Omental fat pad (tissue), 4 donors: ENCODE results near the gene IMPDH1. TPM values are rescaled to one million over a fixed set of nuclear protein-coding genes. Genes with fewer than 3 reads are reported as not detected.

Experiments
- ATAC-seq: fragments of 150-250 bp; one replicate; pipeline ENCODE4 v1.9.1; 2016; ENCODE audit warnings: mild to moderate bottlenecking, moderate library complexity; ENCODE audit not compliant: low FRiP score
- DNase-seq: peaks from one replicate; pipeline ENCODE4 v3.0.0-alpha.2; 2019; ENCODE audit warnings: low spot score
- total RNA-seq, 4 donors: library from RNA; depleted of rRNA; stranded (reverse); fragments of >200 nt; gene quantifications; one replicate each; pipeline ENCODE4 v1.1.0, GENCODE V29; 2016
- TF ChIP-seq, protein P1 (sequence below), 3 donors: fragments of 450-650 bp; IDR thresholded peaks; one replicate each; pipeline ENCODE4 v1.5.1; 2016 to 2017; ENCODE audit warnings: antibody characterized with exemption in 3 of 3, mild to moderate bottlenecking in 3 of 3, moderate library complexity in 2 of 3

Gene IMPDH1
- total RNA-seq, 4 donors from 2014 or later: 72.8 to 198 (median 109) TPM

DNA sequence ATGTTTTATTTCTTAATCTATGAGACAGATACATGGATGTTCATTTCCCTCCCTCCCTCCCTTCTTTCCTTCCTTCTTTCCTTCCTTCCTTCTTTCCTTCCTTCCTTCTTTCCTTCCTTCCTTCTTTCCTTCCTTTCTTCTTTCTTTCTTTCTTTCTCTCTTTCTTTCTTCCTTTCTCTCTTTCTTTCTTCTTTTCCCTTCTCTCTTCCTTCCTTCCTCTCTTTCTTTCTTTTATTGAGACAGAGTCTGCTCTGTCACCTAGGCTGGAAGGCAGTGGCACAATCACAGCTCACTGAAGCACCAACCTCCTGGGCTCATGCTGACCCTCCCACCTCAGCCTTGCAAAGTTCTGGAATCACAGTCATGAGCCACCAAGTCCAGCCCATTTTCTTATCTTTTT, 42.8 kb downstream of the IMPDH1 start:
- ATAC-seq (no peak), DNase-seq (no peak)
- TF ChIP-seq, protein P1, sequence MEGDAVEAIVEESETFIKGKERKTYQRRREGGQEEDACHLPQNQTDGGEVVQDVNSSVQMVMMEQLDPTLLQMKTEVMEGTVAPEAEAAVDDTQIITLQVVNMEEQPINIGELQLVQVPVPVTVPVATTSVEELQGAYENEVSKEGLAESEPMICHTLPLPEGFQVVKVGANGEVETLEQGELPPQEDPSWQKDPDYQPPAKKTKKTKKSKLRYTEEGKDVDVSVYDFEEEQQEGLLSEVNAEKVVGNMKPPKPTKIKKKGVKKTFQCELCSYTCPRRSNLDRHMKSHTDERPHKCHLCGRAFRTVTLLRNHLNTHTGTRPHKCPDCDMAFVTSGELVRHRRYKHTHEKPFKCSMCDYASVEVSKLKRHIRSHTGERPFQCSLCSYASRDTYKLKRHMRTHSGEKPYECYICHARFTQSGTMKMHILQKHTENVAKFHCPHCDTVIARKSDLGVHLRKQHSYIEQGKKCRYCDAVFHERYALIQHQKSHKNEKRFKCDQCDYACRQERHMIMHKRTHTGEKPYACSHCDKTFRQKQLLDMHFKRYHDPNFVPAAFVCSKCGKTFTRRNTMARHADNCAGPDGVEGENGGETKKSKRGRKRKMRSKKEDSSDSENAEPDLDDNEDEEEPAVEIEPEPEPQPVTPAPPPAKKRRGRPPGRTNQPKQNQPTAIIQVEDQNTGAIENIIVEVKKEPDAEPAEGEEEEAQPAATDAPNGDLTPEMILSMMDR (IDR thresholded peaks at IDR 0.05): no peak

- TF ChIP-seq, protein P1 (IDR thresholded peaks at IDR 0.05): no peak
- ATAC-seq: no peak
- no peak for DNase-seq
Observed at GRCh38 chr7:128366300-128366699, 43.5 kb downstream of the IMPDH1 start.

DNA sequence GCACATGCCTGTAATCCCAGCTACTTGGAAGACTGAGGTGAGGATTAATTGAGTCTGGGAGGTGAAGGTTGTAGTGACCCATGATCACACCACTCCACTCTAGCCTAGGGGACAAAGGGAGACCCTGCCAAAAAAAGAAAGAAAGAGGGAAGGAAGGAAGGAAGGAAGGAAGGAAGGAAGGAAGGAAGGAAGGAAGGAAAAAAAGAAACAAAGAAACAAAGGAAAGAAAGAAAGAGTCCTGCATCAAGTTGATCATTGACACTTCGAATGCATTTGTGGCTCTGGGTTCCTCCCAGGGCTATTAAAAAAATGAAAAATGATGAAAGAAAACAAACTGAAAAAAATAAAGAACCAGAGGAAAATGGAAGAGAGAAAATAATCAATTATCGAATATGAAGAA, 44.4 kb downstream of the IMPDH1 start:
- DNase-seq (no peak), ATAC-seq (no peak)
- TF ChIP-seq, protein P1 (IDR thresholded peaks at IDR 0.05): no peak

GRCh38 chr7:128364166-128364870, 45.5 kb downstream of the IMPDH1 start:
- no peak for DNase-seq
- ATAC-seq: no peak
- TF ChIP-seq, protein P1 (IDR thresholded peaks at IDR 0.05): no peak

GRCh38 chr7:128363261-128363721, 46.5 kb downstream of the IMPDH1 start:
- DNase-seq: no peak
- TF ChIP-seq, protein P1 (IDR thresholded peaks at IDR 0.05): no peak
- ATAC-seq: no peak

DNA sequence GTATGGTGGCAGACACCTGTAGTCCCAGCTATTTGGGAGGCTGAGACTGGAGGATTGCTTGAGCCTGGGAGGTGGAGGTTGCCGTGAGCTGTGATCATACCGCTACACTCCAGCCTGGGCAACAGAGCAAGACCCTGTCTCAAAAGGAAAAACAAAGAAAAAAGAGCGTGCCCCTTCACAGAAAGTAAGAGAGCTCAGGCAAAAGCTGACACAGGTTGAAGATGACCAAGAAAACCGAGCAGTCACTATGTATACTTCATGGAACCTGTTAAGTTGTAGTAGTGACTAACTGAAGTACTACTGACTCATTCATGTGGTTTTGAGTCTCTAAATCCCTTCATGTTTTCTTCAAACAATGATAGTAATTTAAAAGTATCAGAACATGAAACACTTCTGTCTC, 47.1 kb downstream of the IMPDH1 start:
- TF ChIP-seq, protein P1 (IDR thresholded peaks at IDR 0.05): no peak
- ATAC-seq: no peak
- DNase-seq: no peak
